HG03280 (cell line): ENCODE data around the gene PSAP.

Experiments
- ATAC-seq: cut with Tn5 transposase; IDR thresholded peaks from one replicate; pipeline ENCODE4 v1.9.1; 2021; ENCODE audit warnings: mild to moderate bottlenecking, moderate library complexity; ENCODE audit not compliant: unreplicated experiment

Gene PSAP

GRCh38 chr10:71770255-71770654 is 80.8 kb downstream of the PSAP start:
- ATAC-seq, result no peak

GRCh38 chr10:71769279-71769823 is 81.7 kb downstream of the PSAP start:
- ATAC-seq, result no peak

GRCh38 chr10:71767420-71768035 is 83.5 kb downstream of the PSAP start:
- ATAC-seq, result no peak

- ATAC-seq, result no peak
These were observed 84.2 kb downstream of the PSAP start for GRCh38 chr10:71766717-71767419.
